NCI-H1092 treated with DMSO at 0.1 percent for 48 hours (cell line): ENCODE data around the gene ZDHHC1.
"Not testable (repeated sequence)": the region's sequence is repeated elsewhere in the genome, so short reads cannot be mapped to it uniquely, and the experiment has no call there.

ENCODE experiments used
- DNase-seq: peaks from one replicate; lab custom pipeline; 2025; lab: John Stamatoyannopoulos, UW

Gene ZDHHC1

DNA sequence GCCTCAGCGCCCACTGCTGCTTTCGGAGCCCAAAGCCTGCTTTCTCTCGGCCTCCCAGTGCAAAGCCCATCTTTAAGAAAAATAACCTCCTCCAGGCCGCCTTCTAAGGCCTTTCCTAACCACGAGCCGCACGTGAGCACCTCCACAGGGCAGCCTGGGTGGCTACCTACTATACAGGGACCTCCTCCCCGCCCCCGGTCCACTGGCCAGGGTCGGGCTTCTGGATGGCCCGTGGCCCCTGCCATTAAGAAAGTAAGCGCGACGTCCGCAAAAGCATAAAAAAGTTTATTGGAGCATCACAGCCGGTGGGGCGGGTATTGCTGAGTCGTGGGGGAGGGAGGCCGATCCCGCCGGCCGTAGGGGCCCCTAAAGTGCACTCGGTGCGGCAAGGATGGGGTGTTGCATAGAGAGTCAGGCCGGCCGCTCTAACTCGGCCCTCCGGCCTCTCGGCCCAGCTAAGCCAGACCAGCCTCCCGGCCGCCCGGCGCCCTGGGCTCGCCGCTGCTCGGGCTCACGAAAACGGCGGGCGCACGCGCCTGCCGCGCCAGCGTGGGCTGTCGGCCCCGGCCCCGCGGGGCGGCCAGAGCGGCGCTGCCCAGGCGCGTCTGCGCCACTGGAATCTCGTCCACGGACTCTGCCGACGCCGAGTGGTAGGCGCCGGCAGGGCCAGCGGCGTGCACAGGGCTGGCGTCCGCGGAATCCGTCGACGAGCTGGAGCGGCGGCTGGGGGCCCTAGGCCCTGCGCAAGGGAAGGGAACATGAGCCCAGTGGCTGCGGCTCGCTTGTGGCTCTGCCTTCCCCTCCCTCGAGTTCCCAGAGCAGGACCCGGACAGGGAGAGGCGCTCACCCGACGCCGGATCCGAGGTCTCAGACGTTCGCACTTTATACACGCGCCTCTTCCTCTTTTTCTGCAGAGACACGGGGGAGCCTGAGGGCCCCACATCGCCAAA is 21.8 kb downstream of the ZDHHC1 start:
- DNase-seq: no peak

DNA sequence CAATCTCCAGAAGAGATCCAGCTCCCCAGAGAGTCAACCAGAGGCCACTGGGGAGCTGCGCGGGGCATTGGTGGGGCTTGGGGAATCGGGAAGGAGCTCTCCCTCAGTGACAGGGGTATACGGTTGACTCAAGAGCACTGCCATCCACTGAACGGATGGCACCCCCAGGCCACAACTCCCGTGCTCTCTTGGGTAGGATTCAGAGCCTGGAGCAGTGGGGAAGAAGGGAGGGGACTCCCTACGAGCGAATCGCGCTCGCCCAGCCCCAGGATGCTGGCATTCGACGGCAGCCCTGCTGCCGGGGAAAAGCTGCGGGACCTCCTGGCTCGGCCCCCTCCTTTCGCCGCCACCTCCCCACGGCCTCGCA is 22.5 kb downstream of the ZDHHC1 start:
- DNase-seq: peak; percentile 60

DNA sequence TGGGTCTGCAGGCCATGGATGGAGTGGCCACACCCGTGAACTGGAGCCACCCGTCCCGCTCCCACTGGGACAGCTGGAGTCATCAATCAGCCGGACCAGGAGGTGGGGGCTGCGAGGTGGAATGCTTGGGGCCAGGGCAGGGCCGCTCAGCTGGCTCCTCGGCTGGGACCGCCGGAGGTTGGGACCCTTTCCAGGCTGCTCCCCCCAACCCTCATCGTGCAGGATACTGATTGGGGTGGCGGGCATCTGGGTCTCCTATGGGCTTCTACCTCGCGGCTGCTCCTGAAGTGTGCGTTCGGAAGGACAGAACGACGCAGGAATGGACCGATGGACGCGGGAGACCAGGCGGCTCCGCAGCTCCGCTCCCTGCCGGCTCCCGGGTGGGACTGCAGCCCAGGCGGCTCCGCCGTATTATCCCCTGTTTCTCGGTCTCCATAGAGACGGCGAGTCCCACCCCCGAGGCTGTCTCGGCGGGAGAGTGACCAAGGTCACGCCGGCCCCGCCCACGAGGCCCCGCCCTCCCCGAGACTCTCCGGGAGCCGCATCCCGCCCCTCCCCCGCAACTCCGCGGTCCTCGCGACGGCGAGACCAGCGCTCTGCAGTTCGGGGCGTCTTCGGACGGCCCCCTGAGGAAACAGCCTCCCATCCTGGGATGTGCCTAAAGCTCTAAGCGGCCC is 23.0 kb downstream of the ZDHHC1 start, which contains the start of gene TPPP3:
TSS of gene TPPP3 (minus strand) at position 388 of the 677 bp plus-strand sequence. CDS start 2,387 bp downstream, outside the sequence.
- peak; percentile 83 for DNase-seq

DNA sequence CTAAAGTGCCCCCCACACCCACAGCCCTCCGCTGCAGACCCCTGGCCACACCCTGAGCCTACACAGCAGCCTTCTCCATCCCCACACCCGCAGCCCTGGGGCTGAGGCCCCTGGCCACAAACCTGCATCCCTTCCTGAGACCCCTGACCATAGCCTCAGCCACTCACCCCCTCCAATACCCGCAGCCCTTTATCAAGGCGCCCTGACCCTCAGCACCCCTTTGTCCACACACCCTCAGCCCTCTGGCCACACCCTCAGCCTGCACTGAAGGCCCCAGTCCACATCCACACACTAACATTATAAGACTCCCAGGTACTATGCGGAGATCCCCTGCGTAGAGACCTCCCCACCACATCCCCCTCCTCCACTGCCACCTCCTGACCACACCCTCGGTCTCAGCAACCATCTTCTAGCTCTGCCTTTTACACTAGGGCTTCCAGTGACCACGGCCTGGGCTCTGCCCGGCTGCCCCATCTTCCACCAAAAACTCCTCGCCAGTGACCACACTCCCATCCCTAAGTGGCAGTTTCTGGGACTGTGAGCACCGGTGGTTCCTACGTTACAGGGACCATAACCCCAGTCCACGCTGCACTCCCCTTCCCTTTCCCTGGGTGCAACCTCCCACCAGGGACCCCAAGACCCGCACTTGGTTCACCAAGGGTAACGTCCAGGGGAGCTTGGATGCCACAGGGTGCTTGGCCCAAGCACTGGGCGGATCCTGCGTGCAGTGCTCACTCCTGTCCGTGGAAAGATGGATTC is 23.8 kb downstream of the ZDHHC1 start:
- no peak for DNase-seq

DNA sequence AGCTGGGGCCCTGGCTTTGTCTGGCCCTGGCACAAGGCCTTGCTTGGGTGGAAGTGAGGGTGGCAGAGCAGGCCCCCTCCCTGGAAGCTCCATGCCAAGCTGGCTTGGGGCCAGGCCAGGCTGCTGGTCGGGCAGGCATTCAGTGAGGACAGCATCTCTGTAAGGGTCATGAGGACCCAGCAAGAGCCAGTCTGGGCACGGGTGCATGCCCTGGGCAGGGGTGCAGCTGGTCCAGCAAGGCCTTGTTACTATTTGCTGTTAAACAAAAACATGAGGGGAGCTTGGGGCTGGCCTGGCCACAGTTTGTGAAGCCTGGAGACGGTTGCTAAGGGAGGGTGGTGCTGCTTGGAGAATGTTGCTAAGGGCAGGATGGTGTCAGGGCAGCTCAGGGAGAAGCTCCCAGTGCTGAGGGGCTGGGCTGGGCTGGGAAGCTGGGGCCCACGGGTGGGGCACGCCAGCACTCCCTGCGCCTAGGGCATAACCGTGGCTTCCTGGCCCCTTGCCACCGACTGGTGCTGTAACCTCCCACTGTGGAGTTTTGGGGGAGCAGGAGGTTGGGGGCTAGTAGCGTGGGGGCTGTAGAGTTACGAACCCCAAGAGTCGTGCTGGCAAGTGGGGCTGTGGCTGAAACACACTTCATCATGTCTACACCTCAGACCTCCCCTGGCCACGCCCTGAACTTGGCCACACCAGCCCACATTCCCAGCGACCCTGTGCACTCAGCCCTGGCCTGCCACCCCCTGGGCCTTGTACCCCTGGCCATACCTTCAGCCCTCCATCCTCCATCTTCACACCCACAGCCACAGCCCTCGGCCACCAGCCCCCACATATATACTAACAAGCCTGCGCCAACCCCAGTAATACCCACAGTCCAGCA is 24.6 kb downstream of the ZDHHC1 start:
- DNase-seq: peak; percentile 60

DNA sequence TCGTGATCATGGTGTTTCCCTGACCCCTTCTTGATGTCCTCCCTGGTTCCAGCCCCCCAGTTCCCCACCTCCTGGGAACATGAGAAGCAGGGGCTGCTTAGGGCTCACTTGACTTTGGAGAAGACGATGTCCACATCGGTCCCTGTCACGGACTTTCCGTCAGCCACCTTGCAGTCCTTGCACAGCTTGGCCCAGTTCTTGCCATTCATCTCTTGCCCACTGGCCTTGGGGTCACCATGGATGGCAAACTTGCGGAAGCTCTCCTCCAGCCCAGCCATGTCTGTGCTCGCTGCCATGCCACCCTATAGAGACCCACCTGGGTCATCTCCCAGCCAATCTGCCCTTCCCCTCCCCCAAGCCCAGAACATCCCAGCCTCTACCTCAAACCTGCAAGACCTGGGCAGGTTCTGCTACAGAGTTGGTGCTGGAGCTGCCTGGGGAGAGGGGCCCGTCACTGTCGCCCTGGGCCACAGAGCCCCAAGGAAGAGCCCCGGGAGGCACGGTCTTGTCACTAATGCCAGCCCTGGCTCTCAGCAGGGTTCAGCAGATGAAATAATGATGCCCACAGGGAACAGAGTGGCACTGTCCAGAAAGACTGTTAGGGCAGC is 25.4 kb downstream of the ZDHHC1 start:
- no peak for DNase-seq

DNA sequence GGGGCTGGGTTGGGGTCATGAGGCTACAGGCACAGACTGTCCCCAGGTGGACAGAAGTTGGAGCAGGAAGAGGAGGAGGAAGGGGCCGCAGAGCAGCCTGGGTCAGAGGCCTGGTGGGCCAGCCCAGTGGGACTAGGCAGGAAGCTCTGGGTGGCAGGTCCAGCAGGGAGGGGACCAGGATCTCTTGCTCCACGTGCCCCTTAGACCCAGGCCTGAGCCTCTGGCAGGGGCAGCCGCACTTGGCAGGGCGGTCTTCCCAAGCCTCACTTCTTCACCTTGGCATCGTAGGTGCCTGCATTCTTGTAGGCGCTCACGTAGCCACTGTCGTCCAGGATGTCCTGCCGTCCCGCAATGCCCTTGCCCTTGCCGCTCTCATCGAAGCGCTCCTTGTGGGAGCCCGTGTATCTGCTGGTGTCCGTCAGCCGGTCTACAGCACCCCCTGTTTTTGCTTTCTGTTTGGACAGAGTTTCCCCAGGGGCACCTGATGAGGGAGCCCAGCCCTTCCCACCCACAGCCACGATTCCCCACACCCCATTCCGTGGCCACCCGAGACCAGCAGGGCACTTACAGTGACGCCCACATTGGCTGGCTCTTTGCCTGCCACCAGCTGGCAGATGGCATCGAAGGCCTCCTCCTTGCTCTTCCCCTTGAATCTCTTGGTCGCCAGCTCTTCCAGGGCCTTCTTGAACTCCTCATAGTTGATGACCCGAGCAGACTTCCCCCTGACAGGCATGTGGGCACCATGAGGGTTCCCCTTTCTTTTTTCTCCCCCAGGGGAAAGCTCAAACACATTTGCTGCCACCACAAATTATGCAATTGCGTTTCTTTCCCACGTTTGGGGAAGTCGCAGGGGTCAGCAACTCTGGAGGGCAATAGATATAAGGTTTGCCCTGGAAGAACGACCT is 26.1 kb downstream of the ZDHHC1 start:
- no peak for DNase-seq

DNA sequence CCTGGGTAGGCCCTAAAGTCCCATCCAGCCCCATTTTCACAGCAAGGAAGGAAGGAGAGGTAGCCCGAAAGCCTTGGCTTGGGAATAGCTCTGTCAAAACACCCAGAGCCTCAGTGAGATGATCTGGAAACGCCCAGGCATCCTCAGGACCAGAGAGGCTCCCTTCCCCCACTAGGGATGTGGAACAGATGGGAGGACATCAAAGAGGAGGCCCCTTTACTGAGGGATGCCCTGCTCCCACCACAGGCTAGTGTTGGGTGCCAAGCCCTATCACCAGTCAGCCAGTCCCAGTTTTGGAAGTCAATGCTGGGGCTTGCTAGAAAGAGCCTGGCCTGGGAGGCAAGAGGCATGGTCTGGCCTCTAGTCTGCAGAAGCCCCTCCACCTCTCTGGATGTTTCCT is 27.7 kb downstream of the ZDHHC1 start:
- DNase-seq: no peak

DNA sequence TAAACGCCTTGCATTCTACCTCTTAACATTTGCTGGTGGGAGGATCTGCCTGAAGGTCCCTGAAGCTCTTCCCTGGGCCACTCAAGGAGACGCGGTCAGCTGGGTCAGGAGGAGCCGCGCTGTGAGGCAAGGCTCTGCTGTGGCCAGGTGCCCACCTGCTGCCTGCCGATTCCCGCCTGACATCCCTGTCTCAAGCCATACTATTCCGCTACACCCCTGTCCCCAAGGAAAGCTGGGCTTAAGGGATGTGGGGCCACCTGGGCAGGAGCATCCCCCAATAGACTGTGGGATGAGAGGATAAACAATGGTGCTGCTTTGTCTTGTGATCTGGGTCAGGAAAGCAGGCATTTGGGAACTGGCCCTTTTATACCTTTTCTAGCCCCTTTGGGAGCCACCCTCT is 28.1 kb downstream of the ZDHHC1 start:
- DNase-seq: no peak

DNA sequence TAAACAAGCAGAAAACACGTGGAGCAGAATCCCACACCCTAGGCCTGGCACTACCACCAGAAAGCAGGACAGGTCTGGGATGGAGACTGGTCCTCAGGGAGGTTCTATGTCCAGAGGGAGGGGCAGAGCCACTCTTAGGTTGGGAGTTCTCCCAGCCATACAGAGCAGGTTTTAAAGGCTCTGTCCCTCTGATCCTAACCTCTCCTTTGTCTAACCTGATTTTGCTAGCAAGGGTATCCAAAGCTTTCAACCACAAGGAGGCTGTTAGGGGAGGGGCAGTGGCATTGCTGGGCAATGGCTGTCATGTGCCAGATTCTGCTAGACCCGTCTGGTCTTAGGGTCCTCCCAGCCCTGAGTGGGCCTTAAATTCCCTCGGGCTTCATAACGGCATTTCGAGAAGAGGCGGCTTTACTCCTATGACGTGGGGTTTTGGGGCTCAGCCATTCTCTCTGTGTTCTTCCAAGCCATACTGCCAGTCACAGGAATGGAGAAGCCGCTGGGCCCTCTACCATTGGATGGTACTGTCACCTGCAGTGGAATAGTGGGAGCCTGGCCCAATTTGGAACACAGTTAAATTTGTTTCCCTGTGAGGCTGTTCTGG is 28.7 kb downstream of the ZDHHC1 start:
- DNase-seq: no peak

DNA sequence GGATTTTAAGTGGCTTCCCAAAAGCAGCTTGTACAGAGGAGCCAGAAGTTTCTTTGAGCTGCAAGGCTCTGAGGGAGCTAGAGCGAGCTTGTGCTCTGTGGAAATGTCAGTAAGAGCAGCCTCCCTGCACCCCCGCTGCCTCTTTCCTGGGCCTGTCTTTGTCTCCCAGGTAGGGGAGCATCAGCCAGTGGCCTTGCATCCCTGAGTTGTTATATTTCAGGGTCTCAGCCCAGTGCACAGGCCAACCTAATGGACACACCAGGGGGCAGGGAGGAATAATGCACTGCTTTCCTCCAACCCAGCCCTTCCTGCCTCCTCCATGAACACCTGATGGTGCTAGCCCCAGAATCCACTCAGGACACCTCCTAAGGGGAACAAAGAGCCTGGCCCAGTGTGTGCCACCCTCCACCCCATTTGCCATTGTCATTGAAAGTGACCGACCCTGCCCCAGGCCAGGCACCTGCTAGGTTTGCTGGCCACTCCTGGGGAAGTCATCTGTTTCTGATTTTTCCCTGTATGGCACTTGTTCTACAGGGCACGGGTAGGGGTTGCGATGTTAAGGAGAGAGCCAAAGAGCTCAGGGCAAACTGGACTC is 29.3 kb downstream of the ZDHHC1 start:
- no peak for DNase-seq

DNA sequence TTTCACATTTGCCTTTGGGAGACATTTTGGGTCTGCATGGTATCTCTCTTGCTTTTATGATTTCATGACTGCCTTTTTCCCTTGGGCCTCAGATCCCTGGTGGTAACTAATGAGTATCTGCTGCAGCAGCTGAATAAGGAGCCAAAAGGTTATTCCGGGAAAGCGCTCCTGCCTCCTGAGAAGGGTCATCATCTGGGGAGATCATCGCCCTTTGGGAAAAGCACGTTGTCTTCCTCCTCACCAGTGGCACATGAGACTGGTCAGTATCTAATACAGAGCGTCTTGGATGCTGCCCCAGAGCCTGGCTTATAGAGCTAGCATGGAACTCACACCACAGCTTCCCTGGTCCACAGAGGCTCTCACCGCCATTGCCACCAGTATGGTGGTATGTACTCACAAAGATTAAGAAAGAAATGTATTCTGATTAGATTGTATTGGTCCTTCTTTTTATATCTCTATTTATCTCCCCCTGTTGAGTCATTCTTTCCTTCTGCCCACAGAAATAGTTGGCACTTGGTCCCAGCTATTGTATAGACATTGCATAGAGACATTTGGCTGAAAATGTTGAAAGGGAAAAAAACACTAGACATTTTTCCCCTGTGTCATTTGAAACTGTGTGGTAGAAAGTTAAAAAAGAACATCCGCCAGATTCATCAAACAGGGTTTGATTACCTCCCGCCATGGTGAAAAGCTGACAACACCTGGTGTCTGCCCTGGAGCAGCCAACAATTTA is 31.3 kb downstream of the ZDHHC1 start:
- DNase-seq: no peak

DNA sequence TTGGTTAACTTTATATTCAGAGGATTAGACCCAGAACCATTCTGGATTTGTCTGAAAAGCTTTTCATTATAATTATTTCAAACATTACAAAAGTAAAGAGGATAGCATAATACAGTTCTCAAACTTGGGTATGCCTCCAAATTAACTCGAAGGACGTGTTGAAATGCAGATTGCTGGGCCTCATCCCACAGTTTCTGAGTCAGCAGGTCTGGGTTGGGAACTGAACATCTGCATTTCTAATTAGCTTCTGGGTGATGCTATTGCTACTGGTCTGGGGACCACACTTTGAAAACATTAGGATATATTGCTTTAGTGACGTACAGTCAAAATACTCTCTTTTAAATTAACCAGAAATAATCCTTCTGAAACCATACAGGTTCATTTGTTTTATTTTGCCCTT is 33.0 kb downstream of the ZDHHC1 start:
- no peak for DNase-seq

DNA sequence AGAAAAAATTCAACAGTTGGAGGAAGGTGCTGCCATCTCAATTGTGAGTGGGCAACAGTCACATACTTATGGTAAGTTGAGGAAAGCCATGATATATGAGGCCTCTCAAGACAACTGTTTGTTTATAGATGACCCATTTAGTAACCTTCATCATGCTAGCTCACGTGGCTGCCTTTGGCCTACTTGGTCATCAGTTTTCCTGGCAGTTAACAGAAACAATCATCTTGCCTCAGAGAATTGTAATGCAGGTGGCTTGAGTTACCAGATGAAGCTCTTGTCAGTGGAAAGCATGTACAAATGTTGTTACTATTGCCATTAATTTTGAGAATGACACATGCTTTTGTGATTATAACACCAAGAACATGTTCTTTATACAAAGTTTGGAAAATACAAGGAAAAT is 37.6 kb downstream of the ZDHHC1 start:
- no peak for DNase-seq

DNA sequence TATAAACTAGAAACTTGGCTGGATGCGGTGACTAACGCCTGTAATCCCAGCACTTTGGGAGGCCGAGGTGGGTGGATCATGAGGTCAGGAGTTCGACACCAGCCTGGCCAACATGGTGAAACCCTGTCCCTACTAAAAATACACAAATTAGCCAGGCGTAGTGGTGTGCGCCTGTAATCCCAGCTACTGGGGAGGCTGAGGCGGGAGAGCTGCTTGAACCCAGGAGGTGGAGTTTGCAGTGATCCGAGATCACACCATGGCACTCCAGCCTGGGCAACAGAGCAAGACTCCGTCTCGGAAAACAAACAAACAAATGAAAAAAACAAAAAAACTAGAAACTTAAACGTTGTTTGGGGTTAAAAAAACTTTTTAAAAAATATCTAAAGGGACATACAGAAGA is 40.3 kb downstream of the ZDHHC1 start:
- DNase-seq: not testable (repeated sequence)

DNA sequence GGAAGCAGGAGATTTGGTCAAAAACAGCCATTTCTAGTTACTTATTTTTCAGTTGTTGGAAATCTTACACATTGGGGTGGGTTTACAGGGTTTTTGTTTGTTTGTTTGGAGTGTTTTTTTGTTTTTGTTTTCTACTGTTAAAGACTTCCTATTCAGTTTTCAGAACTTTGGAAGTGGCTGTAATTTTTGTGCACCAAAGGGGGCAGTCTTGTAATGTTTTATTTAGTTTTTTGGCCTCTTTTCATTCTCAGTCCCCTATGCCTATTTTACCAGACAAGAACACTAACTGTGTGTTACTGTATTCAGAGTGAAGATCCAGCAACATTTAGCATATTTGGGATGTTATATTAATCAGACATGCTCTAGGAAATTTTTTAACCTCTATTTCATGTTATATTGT is 43.6 kb downstream of the ZDHHC1 start:
- DNase-seq: peak; percentile 51

DNA sequence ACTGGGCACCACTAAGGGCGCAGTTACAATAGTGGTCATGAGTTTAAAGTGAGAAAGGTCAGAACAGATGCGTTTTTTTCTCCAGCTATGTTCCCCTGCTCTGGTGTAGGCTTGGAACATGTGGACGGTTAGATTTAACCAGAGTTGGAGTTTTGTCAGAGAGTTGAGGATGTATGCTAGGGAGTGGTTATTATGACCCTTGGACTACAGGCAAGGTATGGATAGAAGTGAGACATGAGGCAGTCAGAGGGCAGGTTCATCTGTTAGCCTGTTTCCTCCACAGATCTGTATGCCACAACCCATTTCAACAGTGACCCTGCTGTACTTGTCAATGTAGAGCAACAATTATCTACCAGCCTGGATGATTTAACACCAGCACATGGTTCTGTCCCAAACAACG is 45.6 kb downstream of the ZDHHC1 start:
- no peak for DNase-seq

DNA sequence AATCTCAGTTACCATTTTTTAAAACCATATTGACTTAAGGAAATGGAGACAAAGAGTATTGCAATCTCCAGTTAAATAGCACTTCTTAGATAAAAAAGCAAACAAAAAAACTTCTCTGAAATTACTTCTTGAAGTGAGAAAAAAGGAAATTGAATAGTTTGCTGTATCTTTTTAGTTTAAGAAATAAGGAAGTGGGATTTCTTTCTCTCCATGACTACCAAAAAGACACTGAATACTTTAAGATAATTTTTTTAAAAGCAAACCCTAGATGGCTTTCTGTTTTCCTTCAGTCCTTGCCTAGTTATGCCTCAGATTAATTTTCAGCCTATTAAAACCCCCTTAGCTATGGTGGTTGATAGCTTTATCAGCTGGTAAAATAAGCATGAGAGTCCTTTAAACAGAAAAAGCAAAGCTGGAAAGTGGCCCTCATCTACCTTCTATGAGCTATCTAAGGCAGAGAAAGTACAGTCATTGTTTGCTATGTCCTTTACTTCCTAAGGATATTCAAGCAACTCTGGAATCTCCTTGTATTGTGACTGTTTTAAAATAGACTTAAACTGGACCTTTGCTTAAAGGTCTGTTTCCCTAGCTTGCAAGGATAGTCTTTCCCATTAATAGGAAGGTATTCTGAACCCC is 51.6 kb downstream of the ZDHHC1 start:
- DNase-seq: no peak
